Measurements from ENCODE around the gene GPX4. TPM values are rescaled to one million over a fixed set of nuclear protein-coding genes. Genes with fewer than 3 reads are reported as not detected.

GPX4 gene
- total RNA-seq, 1 experiment from 2014 or later, result 577 TPM

DNA sequence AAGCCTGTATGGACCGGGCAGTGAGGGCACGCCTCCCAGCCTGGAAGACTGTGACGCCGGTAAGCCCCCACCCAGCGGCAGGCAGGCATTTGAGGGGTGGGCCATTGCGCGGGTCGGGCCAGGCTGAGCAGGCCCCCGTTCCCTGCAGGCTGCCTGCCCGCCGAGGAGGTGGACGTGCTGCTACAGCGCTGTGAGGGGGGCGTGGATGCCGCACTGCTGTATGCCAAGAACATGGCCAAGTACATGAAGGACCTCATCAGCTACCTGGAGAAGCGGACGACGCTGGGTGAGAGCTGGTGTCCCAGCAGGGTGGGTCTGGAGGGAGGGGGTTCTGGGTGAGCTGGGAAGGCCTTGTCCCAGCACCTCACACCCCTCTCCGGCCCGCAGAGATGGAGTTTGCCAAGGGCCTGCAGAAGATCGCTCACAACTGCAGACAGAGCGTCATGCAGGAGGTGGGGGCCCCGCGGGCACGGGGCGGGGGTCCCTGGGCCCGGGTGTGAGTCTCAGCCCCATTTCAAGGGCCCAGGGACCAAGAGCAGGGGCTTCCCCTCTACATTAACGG is 29.8 kb upstream of the GPX4 start:
- intact Hi-C loops (cut with micrococcal nuclease; ENCODE audit: unreplicated experiment) (no loop called here), in situ Hi-C loops (cut with HindIII; ENCODE audit: low pct_unique_long_range_greater_than_20kb, low sequenced_read_pairs) (no loop called here)
- Histone ChIP-seq H3K4me1 (ENCODE audit: control insufficient read depth, insufficient read depth, low read length) (peaks cover 8% of the 10 kb centered on the region), H3K36me3 (ENCODE audit: control insufficient read depth, insufficient read depth, low read length) (no peaks in the 10 kb centered on the region), H3K27me3 (ENCODE audit: control insufficient read depth, insufficient read depth, low read length) (no peaks in the 10 kb centered on the region), H3K9me3 (ENCODE audit: control insufficient read depth, insufficient read depth, low read depth, low read length) (no peaks in the 10 kb centered on the region), H3K4me3 (ENCODE audit: low read depth in 2 of 2, low read length in 2 of 2) (peak overlapping the region in 1 of 2 experiments; percentile 4; a peak in 1 of 4 replicates), H3K27ac (ENCODE audit: low read length) (peak overlapping the region; percentile 48; the same call in 1 of the 2 replicates)
- no TSS peak for BruUV-seq (replicated peaks)
- DNase-seq (ENCODE audit: low read depth, low spot score) (no peak), ATAC-seq (peak; percentile 5; the same call in 1 of the 2 replicates)
- POLR2A ChIA-PET, result no interaction called here
- no peak for TF ChIP-seq SIN3A (IDR thresholded peaks at IDR 0.05; ENCODE audit: borderline replicate concordance, insufficient read depth, low read depth, low read length)
- TF ChIP-seq TCF7L2 (IDR thresholded peaks at IDR 0.05; ENCODE audit: low read depth, low read length), result no peak
- TF ChIP-seq, protein P1, sequence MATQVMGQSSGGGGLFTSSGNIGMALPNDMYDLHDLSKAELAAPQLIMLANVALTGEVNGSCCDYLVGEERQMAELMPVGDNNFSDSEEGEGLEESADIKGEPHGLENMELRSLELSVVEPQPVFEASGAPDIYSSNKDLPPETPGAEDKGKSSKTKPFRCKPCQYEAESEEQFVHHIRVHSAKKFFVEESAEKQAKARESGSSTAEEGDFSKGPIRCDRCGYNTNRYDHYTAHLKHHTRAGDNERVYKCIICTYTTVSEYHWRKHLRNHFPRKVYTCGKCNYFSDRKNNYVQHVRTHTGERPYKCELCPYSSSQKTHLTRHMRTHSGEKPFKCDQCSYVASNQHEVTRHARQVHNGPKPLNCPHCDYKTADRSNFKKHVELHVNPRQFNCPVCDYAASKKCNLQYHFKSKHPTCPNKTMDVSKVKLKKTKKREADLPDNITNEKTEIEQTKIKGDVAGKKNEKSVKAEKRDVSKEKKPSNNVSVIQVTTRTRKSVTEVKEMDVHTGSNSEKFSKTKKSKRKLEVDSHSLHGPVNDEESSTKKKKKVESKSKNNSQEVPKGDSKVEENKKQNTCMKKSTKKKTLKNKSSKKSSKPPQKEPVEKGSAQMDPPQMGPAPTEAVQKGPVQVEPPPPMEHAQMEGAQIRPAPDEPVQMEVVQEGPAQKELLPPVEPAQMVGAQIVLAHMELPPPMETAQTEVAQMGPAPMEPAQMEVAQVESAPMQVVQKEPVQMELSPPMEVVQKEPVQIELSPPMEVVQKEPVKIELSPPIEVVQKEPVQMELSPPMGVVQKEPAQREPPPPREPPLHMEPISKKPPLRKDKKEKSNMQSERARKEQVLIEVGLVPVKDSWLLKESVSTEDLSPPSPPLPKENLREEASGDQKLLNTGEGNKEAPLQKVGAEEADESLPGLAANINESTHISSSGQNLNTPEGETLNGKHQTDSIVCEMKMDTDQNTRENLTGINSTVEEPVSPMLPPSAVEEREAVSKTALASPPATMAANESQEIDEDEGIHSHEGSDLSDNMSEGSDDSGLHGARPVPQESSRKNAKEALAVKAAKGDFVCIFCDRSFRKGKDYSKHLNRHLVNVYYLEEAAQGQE (IDR thresholded peaks at IDR 0.05; ENCODE audit: insufficient read depth in 1 of 2, low read depth in 2 of 2, low read length in 1 of 2), result no peak
- TF ChIP-seq CTCF (IDR thresholded peaks at IDR 0.05), result no peak
- TF ChIP-seq POLR2AphosphoS5 (IDR thresholded peaks at IDR 0.05; ENCODE audit: low read depth, low read length), result no peak
- CTCF ChIA-PET, result interaction anchor here (0.5 kb wide), 1 partner anchor 84 kb away, joined by 3 read pairs; no protein-coding TSS in a partner anchor

- DNase-seq (ENCODE audit: low read depth, low spot score), result no peak
- Histone ChIP-seq H3K4me1 (ENCODE audit: control insufficient read depth, insufficient read depth, low read length) (peaks cover 8% of the 10 kb centered on the region), H3K4me3 (ENCODE audit: low read depth in 2 of 2, low read length in 2 of 2) (peak overlapping the region; percentile 30 to 54), H3K27me3 (ENCODE audit: control insufficient read depth, insufficient read depth, low read length) (no peaks in the 10 kb centered on the region), H3K9me3 (ENCODE audit: control insufficient read depth, insufficient read depth, low read depth, low read length) (no peaks in the 10 kb centered on the region), H3K27ac (ENCODE audit: low read length) (peak overlapping the region; percentile 68), H3K36me3 (ENCODE audit: control insufficient read depth, insufficient read depth, low read length) (no peaks in the 10 kb centered on the region)
- ChIA-PET POLR2A (no interaction called here), CTCF (interaction anchor here (0.5 to 0.7 kb wide), 2 partner anchors 22 to 84 kb away, joined by 3 to 8 read pairs; no protein-coding TSS in a partner anchor)
- BruUV-seq (replicated peaks), result no TSS peak
- peak; percentile 78 for ATAC-seq
- intact Hi-C loops (cut with micrococcal nuclease; ENCODE audit: unreplicated experiment) (no loop called here), in situ Hi-C loops (cut with HindIII; ENCODE audit: low pct_unique_long_range_greater_than_20kb, low sequenced_read_pairs) (no loop called here)
- TF ChIP-seq SIN3A (IDR thresholded peaks at IDR 0.05; ENCODE audit: borderline replicate concordance, insufficient read depth, low read depth, low read length) (no peak), POLR2AphosphoS5 (IDR thresholded peaks at IDR 0.05; ENCODE audit: low read depth, low read length) (peak; percentile 31; the same call in 1 of the 2 replicates)
Measured at GRCh38 chr19:1074544-1075283, 29.1 kb upstream of the GPX4 start.

Measured in Panc1 (cell line).